ENCODE measurements around the gene COPS7A.

Gene COPS7A

GRCh38 chr12:6765048-6765633 lies 41.3 kb downstream of the COPS7A start:
- TF ChIP-seq CTCF (IDR thresholded peaks at IDR 0.05; ENCODE audit: borderline replicate concordance, control extremely low read depth, extremely low read depth, insufficient read depth, missing control alignments) = no peak
- in situ Hi-C loops (cut with MboI; ENCODE audit: low sequenced_read_pairs, unreplicated experiment) = no loop called here
- DNase-seq (ENCODE audit: low spot score) = no peak

- peak; percentile 70 for DNase-seq (ENCODE audit: low spot score)
- in situ Hi-C loops (cut with MboI; ENCODE audit: low sequenced_read_pairs, unreplicated experiment) = no loop called here
- no peak for TF ChIP-seq CTCF (IDR thresholded peaks at IDR 0.05; ENCODE audit: borderline replicate concordance, control extremely low read depth, extremely low read depth, insufficient read depth, missing control alignments)
These were observed 42.1 kb downstream of the COPS7A start, which contains the start of gene PTMS for GRCh38 chr12:6765634-6766581. TSS of gene PTMS (plus strand) at chr12:6766363. CDS start at chr12:6766706, 343 bp downstream.

- TF ChIP-seq CTCF (IDR thresholded peaks at IDR 0.05; ENCODE audit: borderline replicate concordance, control extremely low read depth, extremely low read depth, insufficient read depth, missing control alignments) = peak; percentile 84
- in situ Hi-C loops (cut with MboI; ENCODE audit: low sequenced_read_pairs, unreplicated experiment) = no loop called here
- DNase-seq (ENCODE audit: low spot score) = peak; percentile 85
These were observed 43.0 kb downstream of the COPS7A start for GRCh38 chr12:6766651-6767349.

GRCh38 chr12:6767353-6768319 lies 43.8 kb downstream of the COPS7A start:
- DNase-seq (ENCODE audit: low spot score) = no peak

GRCh38 chr12:6768437-6768914 lies 44.6 kb downstream of the COPS7A start:
- DNase-seq (ENCODE audit: low spot score) = no peak
- no peak for TF ChIP-seq CTCF (IDR thresholded peaks at IDR 0.05; ENCODE audit: borderline replicate concordance, control extremely low read depth, extremely low read depth, insufficient read depth, missing control alignments)
- in situ Hi-C loops (cut with MboI; ENCODE audit: low sequenced_read_pairs, unreplicated experiment) = no loop called here

More at GRCh38 chr12:6767353-6768319, 43.8 kb downstream of the COPS7A start:
- TF ChIP-seq CTCF (IDR thresholded peaks at IDR 0.05; ENCODE audit: borderline replicate concordance, control extremely low read depth, extremely low read depth, insufficient read depth, missing control alignments) = no peak
- in situ Hi-C loops (cut with MboI; ENCODE audit: low sequenced_read_pairs, unreplicated experiment) = no loop called here
